K562 (cell line): ENCODE data around the gene DIMT1. TPM values are rescaled to one million over a fixed set of nuclear protein-coding genes. Genes with fewer than 3 reads are reported as not detected.

Experiments
- ATAC-seq: fragments of 200-7000 bp; cut with Tn5 transposase; 3 replicates; pipeline ENCODE4 v1.9.1; 2020; ENCODE audit warnings: moderate library complexity
- BruUV-seq: library from RNA; stranded (reverse); fragments of 400-500 nt; replicated peaks from 2 replicates; lab custom pipeline; 2021; lab: Mats Ljungman, UMichigan
- CTCF ChIA-PET: fragments of 300-600 bp; formaldehyde crosslinking; extraction: SDS; loops from one replicate; lab custom pipeline; 2021; ENCODE audit warnings: low intra/inter-chr PET ratio; lab: Yijun Ruan, JAX
- POLR2A ChIA-PET: fragments of 300-600, 350-650 bp; sonication (Branson Sonifier 250); formaldehyde crosslinking; extraction: SDS; loops from one replicate; lab custom pipeline; 2021; ENCODE audit warnings: antibody characterized with exemption, inconsistent platforms; lab: Yijun Ruan, JAX
- DNase-seq, 4 experiments: peaks; one replicate each; pipeline versions ENCODE4 v3.0.0 to v3.0.0-alpha.2; 2011 to 2018; ENCODE audit warnings: low spot score in 3 of 4, mixed read lengths in 3 of 4; ENCODE audit errors: extremely low read depth in 1 of 4
- FAIRE-seq: peaks from 2 replicates; lab custom pipeline; 2011; peaks lifted over from hg19 to GRCh38; lab: Jason Lieb, UNC
- H2AFZ ChIP-seq: 2 replicates; pipeline ENCODE4 v1.6.0; 2011; ENCODE audit warnings: low read depth, low read length, control low read depth, inconsistent platforms
- H3K27ac ChIP-seq: fragments of 200-600 bp; 3 replicates; pipeline ENCODE4 v1.8.0; 2011; ENCODE audit warnings: low read depth, mild to moderate bottlenecking, control low read depth, inconsistent platforms, low read length, moderate library complexity, mixed read lengths; ENCODE audit errors: extremely low read depth
- H3K27me3 ChIP-seq, 2 experiments: fragments of 300-600 bp in 1 of 2; 2 replicates in 1 of 2; 3 replicates in 1 of 2; pipeline versions ENCODE4 v1.6.0 to v1.8.0; 2011; ENCODE audit warnings: inconsistent platforms in 2 of 2, low read length in 2 of 2, mild to moderate bottlenecking in 1 of 2, mixed read lengths in 1 of 2, moderate library complexity in 1 of 2; ENCODE audit not compliant: control insufficient read depth in 2 of 2, insufficient read depth in 2 of 2
- H3K36me3 ChIP-seq: fragments of 300-600 bp; 3 replicates; pipeline ENCODE4 v1.8.0; 2011; ENCODE audit warnings: mild to moderate bottlenecking, low read length, inconsistent platforms; ENCODE audit not compliant: control insufficient read depth, insufficient read depth
- H3K4me1 ChIP-seq, 2 experiments: fragments of 200-600 bp in 1 of 2; replicated peaks in 1 of 2; 2 replicates in 1 of 2; 3 replicates in 1 of 2; pipeline versions ENCODE4 v1.5.1 to v1.8.0; 2011; ENCODE audit warnings: inconsistent platforms in 2 of 2, low read length in 2 of 2, mild to moderate bottlenecking in 1 of 2, mixed read lengths in 1 of 2, moderate library complexity in 1 of 2; ENCODE audit not compliant: control insufficient read depth in 2 of 2, insufficient read depth in 2 of 2
- H3K4me2 ChIP-seq: 2 replicates; pipeline ENCODE4 v1.6.1; 2011; ENCODE audit warnings: low read length, control low read depth, inconsistent platforms, mixed read lengths; ENCODE audit not compliant: insufficient read depth
- H3K4me3 ChIP-seq: fragments of 200-600 bp; sonication (generic), shearing (Covaris generic); 2 replicates; pipeline ENCODE4 v1.5.1; 2016; ENCODE audit warnings: control low read depth, inconsistent platforms
- H3K79me2 ChIP-seq: fragments of 200-600 bp; 3 replicates; pipeline ENCODE4 v1.8.0; 2011; ENCODE audit warnings: low read length, inconsistent platforms; ENCODE audit not compliant: control insufficient read depth, insufficient read depth
- H3K9ac ChIP-seq, 2 experiments: 2 replicates each; pipeline versions ENCODE4 v1.6.0 to v1.6.1; 2011; ENCODE audit warnings: low read depth in 2 of 2, low read length in 2 of 2, control low read depth in 1 of 2, inconsistent platforms in 1 of 2, mild to moderate bottlenecking in 1 of 2, mixed read lengths in 1 of 2; ENCODE audit not compliant: insufficient read depth in 1 of 2
- H3K9me1 ChIP-seq: one replicate; pipeline ENCODE4 v1.6.0; 2011; ENCODE audit warnings: inconsistent platforms, mild to moderate bottlenecking, low read length, moderate library complexity; ENCODE audit not compliant: control insufficient read depth, insufficient read depth
- H3K9me3 ChIP-seq: replicated peaks from 2 replicates; pipeline ENCODE4 v1.5.1; 2011; ENCODE audit warnings: low read depth, low read length, inconsistent platforms; ENCODE audit not compliant: control insufficient read depth, insufficient read depth
- H4K20me1 ChIP-seq: replicated peaks from 2 replicates; pipeline ENCODE4 v1.6.1; 2011; ENCODE audit warnings: low read length, inconsistent platforms, mixed read lengths; ENCODE audit not compliant: control insufficient read depth, insufficient read depth
- ARID2 ChIP-seq: fragments of 450-650 bp; IDR thresholded peaks from 2 replicates; pipeline ENCODE4 v1.6.1; 2017; ENCODE audit warnings: antibody characterized with exemption, mild to moderate bottlenecking
- FOSL1 ChIP-seq: fragments of 200-800 bp; sonication (Bioruptor generic); conservative IDR thresholded peaks from 2 replicates; pipeline ENCODE4 v1.6.1; 2016; ENCODE audit warnings: missing genetic modification characterization, missing compliant biosample characterization
- GTF2F1 ChIP-seq: IDR thresholded peaks from 2 replicates; pipeline ENCODE4 v1.6.1; 2011; ENCODE audit warnings: low read depth, low read length, improper control_type of control experiment
- POLR2AphosphoS2 ChIP-seq: IDR thresholded peaks from 2 replicates; pipeline ENCODE4 v1.6.1; 2012; ENCODE audit warnings: low read length, improper control_type of control experiment
- PTTG1 ChIP-seq: fragments of 450-650 bp; IDR thresholded peaks from 2 replicates; pipeline ENCODE4 v1.6.1; 2016; ENCODE audit warnings: low read depth, mild to moderate bottlenecking, missing genetic modification characterization, missing compliant biosample characterization
- SAFB ChIP-seq: fragments of 200-400 bp; formaldehyde crosslinking; IDR thresholded peaks from 2 replicates; pipeline ENCODE4 v1.6.1; 2017; ENCODE audit warnings: low read depth, low read length, borderline replicate concordance
- SMAD4 ChIP-seq: fragments of 250-450 bp; sonication (Bioruptor Pico); conservative IDR thresholded peaks from 2 replicates; pipeline ENCODE4 v1.8.0; 2021; ENCODE audit warnings: inconsistent platforms, mild to moderate bottlenecking, moderate library complexity
- ZFX ChIP-seq: sonication (generic); formaldehyde crosslinking; IDR thresholded peaks from 2 replicates; pipeline ENCODE4 v1.8.0; 2022; ENCODE audit warnings: mild to moderate bottlenecking, missing genetic modification reagents, moderate library complexity
- ZKSCAN8 ChIP-seq: fragments of 200-800 bp; sonication (Bioruptor generic); IDR thresholded peaks from 2 replicates; pipeline ENCODE4 v1.6.1; 2016; ENCODE audit warnings: missing genetic modification characterization, missing compliant biosample characterization
- WGBS: fragments of 100-300 bp; shearing (Covaris generic); methylation state at CpG from one replicate; pipeline ENCODE4 v1.1.6; 2016; ENCODE audit warnings: low coverage, mixed read lengths; ENCODE audit not compliant: insufficient coverage; ENCODE audit errors: missing lambda C conversion rate; 5-methylcytosine and 5-hydroxymethylcytosine counted together
- in situ Hi-C: fragments of 300-500 bp; cut with MboI; formaldehyde crosslinking; loops from 4 replicates; pipeline ENCODE4 v1.15.0; 2018; ENCODE audit warnings: inconsistent platforms, mixed read lengths
- intact Hi-C: fragments of 100-400 bp; cut with micrococcal nuclease; formaldehyde crosslinking; loops from 2 replicates; pipeline ENCODE4 v1.14.2; 2022
- polyA plus RNA-seq, 8 experiments: library from polyadenylated mRNA; depleted of rRNA in 4 of 8; stranded (reverse) in 5 of 8; unstranded in 3 of 8; fragments of >200 nt; fragmentation: Nextera tagmentation in 2 of 8; fragmentation: Illumina TruSeq in 1 of 8; extraction: Ambion mirVana in 2 of 8; extraction: Trizol in 1 of 8; gene quantifications; 2 replicates each; pipeline versions ENCODE4 v1.2.1 to v1.2.3, GENCODE V29; 2011 to 2014; ENCODE audit warnings: inconsistent platforms in 1 of 8, missing spikeins in 1 of 8
- total RNA-seq, 7 experiments: library from RNA; depleted of rRNA in 6 of 7; stranded (reverse); fragments of >200 nt in 6 of 7; fragmentation: Illumina TruSeq in 2 of 7; extraction: Trizol in 2 of 7; gene quantifications; 2 replicates each; pipeline versions ENCODE4 v1.2.1 to v1.2.3, GENCODE V29; 2011 to 2021; ENCODE audit warnings: low replicate concordance in 1 of 7
- TF ChIP-seq, protein P1 (sequence below): fragments of 200-400 bp; formaldehyde crosslinking; IDR thresholded peaks from 2 replicates; pipeline ENCODE4 v1.6.1; 2017; ENCODE audit warnings: mild to moderate bottlenecking, low read depth, low read length, moderate library complexity
- TF ChIP-seq, protein P2 (sequence below): sonication (generic); formaldehyde crosslinking; IDR thresholded peaks from 2 replicates; pipeline ENCODE4 v1.8.1; 2023; ENCODE audit warnings: mild to moderate bottlenecking, missing genetic modification reagents
- TF ChIP-seq, protein P3 (sequence below): sonication (generic); formaldehyde crosslinking; IDR thresholded peaks from 2 replicates; pipeline ENCODE4 v1.8.0; 2022; ENCODE audit warnings: mild to moderate bottlenecking, missing genetic modification reagents, borderline replicate concordance
- TF ChIP-seq, protein P4 (sequence below), 2 experiments: IDR thresholded peaks; 2 replicates each; pipeline ENCODE4 v1.6.1; 2012; ENCODE audit warnings: improper control_type of control experiment in 2 of 2, low read depth in 2 of 2, low read length in 2 of 2, borderline replicate concordance in 1 of 2
- TF ChIP-seq, protein P5 (sequence below): fragments of 450-650 bp; formaldehyde crosslinking; IDR thresholded peaks from 2 replicates; pipeline ENCODE4 v1.4.0; 2020; ENCODE audit warnings: mild to moderate bottlenecking

Gene DIMT1
- total and polyA plus RNA-seq, 9 of the 15 experiments (the other 6 are each of a cell fraction or from before 2014, with no cell fraction given) = 28.9 to 85.3 (median 54.1) TPM

DNA sequence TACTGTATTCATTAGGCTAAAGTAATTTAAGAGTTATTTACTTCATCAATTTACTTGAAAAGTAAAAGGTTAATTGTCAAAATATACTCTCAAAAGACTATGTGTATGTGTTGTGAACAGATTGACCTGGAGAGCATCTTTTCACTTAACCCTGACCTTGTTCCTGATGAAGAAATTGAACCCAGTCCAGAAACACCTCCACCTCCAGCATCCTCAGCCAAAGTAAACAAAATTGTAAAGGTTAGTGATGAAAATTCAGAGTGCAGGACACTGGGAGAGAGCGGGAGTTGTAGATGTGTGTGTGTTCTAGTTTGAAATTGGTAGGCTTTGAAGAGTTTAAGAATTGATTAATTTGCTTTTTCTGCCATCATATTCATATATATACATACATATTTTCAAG lies 55.8 kb downstream of the DIMT1 start:
- no peaks in the 10 kb centered on the region for H4K20me1 ChIP-seq
- DNase-seq (no peak), FAIRE-seq (no peak), ATAC-seq (no peak)
- BruUV-seq = no TSS peak
- H3K4me1 ChIP-seq = peaks cover 0 to 10% of the 10 kb centered on the region in 2 experiments; a peak in 2 of 5 replicates
- POLR2A ChIA-PET = no interaction called here
- no peak overlapping the region for H2AFZ ChIP-seq
- no peak overlapping the region for H3K4me2 ChIP-seq
- 88% methylated on average over 1 of the region's 1 CpG for WGBS
- no peaks in the 10 kb centered on the region for H3K27me3 ChIP-seq
- no peaks in the 10 kb centered on the region for H3K9me3 ChIP-seq
- peaks cover 55% of the 10 kb centered on the region for H3K36me3 ChIP-seq
- CTCF ChIA-PET = no interaction called here
- in situ Hi-C loops (no loop called here), intact Hi-C loops (loop anchor here (5.0 kb wide), 1 partner anchor 121 kb away; no protein-coding TSS in a partner anchor)
- no peaks in the 10 kb centered on the region for H3K9me1 ChIP-seq
- H3K79me2 ChIP-seq = peaks cover 62% of the 10 kb centered on the region
- H3K9ac ChIP-seq = no peak overlapping the region
- no peak overlapping the region for H3K4me3 ChIP-seq
- H3K27ac ChIP-seq = no peak overlapping the region
- TF ChIP-seq PTTG1 (tag) = no peak
- TF ChIP-seq, protein P1, sequence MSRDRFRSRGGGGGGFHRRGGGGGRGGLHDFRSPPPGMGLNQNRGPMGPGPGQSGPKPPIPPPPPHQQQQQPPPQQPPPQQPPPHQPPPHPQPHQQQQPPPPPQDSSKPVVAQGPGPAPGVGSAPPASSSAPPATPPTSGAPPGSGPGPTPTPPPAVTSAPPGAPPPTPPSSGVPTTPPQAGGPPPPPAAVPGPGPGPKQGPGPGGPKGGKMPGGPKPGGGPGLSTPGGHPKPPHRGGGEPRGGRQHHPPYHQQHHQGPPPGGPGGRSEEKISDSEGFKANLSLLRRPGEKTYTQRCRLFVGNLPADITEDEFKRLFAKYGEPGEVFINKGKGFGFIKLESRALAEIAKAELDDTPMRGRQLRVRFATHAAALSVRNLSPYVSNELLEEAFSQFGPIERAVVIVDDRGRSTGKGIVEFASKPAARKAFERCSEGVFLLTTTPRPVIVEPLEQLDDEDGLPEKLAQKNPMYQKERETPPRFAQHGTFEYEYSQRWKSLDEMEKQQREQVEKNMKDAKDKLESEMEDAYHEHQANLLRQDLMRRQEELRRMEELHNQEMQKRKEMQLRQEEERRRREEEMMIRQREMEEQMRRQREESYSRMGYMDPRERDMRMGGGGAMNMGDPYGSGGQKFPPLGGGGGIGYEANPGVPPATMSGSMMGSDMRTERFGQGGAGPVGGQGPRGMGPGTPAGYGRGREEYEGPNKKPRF = no peak
- TF ChIP-seq ZKSCAN8 (CRISPR knock-in tag) = no peak
- no peak for TF ChIP-seq POLR2AphosphoS2
- TF ChIP-seq ZFX = no peak
- TF ChIP-seq, protein P2, sequence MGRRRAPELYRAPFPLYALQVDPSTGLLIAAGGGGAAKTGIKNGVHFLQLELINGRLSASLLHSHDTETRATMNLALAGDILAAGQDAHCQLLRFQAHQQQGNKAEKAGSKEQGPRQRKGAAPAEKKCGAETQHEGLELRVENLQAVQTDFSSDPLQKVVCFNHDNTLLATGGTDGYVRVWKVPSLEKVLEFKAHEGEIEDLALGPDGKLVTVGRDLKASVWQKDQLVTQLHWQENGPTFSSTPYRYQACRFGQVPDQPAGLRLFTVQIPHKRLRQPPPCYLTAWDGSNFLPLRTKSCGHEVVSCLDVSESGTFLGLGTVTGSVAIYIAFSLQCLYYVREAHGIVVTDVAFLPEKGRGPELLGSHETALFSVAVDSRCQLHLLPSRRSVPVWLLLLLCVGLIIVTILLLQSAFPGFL (CRISPR knock-in tag) = no peak
- no peak for TF ChIP-seq SAFB
- no peak for TF ChIP-seq ARID2
- no peak for TF ChIP-seq SMAD4 (CRISPR knock-in tag)
- TF ChIP-seq, protein P3, sequence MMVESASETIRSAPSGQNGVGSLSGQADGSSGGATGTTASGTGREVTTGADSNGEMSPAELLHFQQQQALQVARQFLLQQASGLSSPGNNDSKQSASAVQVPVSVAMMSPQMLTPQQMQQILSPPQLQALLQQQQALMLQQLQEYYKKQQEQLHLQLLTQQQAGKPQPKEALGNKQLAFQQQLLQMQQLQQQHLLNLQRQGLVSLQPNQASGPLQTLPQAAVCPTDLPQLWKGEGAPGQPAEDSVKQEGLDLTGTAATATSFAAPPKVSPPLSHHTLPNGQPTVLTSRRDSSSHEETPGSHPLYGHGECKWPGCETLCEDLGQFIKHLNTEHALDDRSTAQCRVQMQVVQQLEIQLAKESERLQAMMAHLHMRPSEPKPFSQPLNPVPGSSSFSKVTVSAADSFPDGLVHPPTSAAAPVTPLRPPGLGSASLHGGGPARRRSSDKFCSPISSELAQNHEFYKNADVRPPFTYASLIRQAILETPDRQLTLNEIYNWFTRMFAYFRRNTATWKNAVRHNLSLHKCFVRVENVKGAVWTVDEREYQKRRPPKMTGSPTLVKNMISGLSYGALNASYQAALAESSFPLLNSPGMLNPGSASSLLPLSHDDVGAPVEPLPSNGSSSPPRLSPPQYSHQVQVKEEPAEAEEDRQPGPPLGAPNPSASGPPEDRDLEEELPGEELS (CRISPR knock-in tag) = no peak
- no peak for TF ChIP-seq GTF2F1
- TF ChIP-seq, protein P4, sequence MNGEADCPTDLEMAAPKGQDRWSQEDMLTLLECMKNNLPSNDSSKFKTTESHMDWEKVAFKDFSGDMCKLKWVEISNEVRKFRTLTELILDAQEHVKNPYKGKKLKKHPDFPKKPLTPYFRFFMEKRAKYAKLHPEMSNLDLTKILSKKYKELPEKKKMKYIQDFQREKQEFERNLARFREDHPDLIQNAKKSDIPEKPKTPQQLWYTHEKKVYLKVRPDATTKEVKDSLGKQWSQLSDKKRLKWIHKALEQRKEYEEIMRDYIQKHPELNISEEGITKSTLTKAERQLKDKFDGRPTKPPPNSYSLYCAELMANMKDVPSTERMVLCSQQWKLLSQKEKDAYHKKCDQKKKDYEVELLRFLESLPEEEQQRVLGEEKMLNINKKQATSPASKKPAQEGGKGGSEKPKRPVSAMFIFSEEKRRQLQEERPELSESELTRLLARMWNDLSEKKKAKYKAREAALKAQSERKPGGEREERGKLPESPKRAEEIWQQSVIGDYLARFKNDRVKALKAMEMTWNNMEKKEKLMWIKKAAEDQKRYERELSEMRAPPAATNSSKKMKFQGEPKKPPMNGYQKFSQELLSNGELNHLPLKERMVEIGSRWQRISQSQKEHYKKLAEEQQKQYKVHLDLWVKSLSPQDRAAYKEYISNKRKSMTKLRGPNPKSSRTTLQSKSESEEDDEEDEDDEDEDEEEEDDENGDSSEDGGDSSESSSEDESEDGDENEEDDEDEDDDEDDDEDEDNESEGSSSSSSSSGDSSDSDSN (IDR thresholded peaks at IDR 0.05; ENCODE audit: borderline replicate concordance in 1 of 2, low read depth in 2 of 2, low read length in 2 of 2) = no peak
- TF ChIP-seq FOSL1 = no peak
- TF ChIP-seq, protein P5, sequence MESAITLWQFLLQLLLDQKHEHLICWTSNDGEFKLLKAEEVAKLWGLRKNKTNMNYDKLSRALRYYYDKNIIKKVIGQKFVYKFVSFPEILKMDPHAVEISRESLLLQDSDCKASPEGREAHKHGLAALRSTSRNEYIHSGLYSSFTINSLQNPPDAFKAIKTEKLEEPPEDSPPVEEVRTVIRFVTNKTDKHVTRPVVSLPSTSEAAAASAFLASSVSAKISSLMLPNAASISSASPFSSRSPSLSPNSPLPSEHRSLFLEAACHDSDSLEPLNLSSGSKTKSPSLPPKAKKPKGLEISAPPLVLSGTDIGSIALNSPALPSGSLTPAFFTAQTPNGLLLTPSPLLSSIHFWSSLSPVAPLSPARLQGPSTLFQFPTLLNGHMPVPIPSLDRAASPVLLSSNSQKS (CRISPR knock-in tag) = no peak
